K562 (cell line): ENCODE results near the gene MAN2A1. TPM values are rescaled to one million over a fixed set of nuclear protein-coding genes. Genes with fewer than 3 reads are reported as not detected.

Experiments used
- ATAC-seq: fragments of 200-7000 bp; cut with Tn5 transposase; 3 replicates; pipeline ENCODE4 v1.9.1; 2020; ENCODE audit warnings: moderate library complexity
- BruUV-seq: library from RNA; stranded (reverse); fragments of 400-500 nt; replicated peaks from 2 replicates; lab custom pipeline; 2021; lab: Mats Ljungman, UMichigan
- CTCF ChIA-PET: fragments of 300-600 bp; formaldehyde crosslinking; extraction: SDS; loops from one replicate; lab custom pipeline; 2021; ENCODE audit warnings: low intra/inter-chr PET ratio; lab: Yijun Ruan, JAX
- POLR2A ChIA-PET: fragments of 300-600, 350-650 bp; sonication (Branson Sonifier 250); formaldehyde crosslinking; extraction: SDS; loops from one replicate; lab custom pipeline; 2021; ENCODE audit warnings: antibody characterized with exemption, inconsistent platforms; lab: Yijun Ruan, JAX
- DNase-seq, 4 experiments: peaks; one replicate each; pipeline versions ENCODE4 v3.0.0 to v3.0.0-alpha.2; 2011 to 2018; ENCODE audit warnings: low spot score in 3 of 4, mixed read lengths in 3 of 4; ENCODE audit errors: extremely low read depth in 1 of 4
- FAIRE-seq: peaks from 2 replicates; lab custom pipeline; 2011; peaks lifted over from hg19 to GRCh38; lab: Jason Lieb, UNC
- H2AFZ ChIP-seq: 2 replicates; pipeline ENCODE4 v1.6.0; 2011; ENCODE audit warnings: low read depth, low read length, control low read depth, inconsistent platforms
- H3K27ac ChIP-seq: fragments of 200-600 bp; 3 replicates; pipeline ENCODE4 v1.8.0; 2011; ENCODE audit warnings: low read depth, mild to moderate bottlenecking, control low read depth, inconsistent platforms, low read length, moderate library complexity, mixed read lengths; ENCODE audit errors: extremely low read depth
- H3K27me3 ChIP-seq, 2 experiments: fragments of 300-600 bp in 1 of 2; 2 replicates in 1 of 2; 3 replicates in 1 of 2; pipeline versions ENCODE4 v1.6.0 to v1.8.0; 2011; ENCODE audit warnings: inconsistent platforms in 2 of 2, low read length in 2 of 2, mild to moderate bottlenecking in 1 of 2, mixed read lengths in 1 of 2, moderate library complexity in 1 of 2; ENCODE audit not compliant: control insufficient read depth in 2 of 2, insufficient read depth in 2 of 2
- H3K36me3 ChIP-seq: fragments of 300-600 bp; 3 replicates; pipeline ENCODE4 v1.8.0; 2011; ENCODE audit warnings: mild to moderate bottlenecking, low read length, inconsistent platforms; ENCODE audit not compliant: control insufficient read depth, insufficient read depth
- H3K4me1 ChIP-seq, 2 experiments: fragments of 200-600 bp in 1 of 2; replicated peaks in 1 of 2; 2 replicates in 1 of 2; 3 replicates in 1 of 2; pipeline versions ENCODE4 v1.5.1 to v1.8.0; 2011; ENCODE audit warnings: inconsistent platforms in 2 of 2, low read length in 2 of 2, mild to moderate bottlenecking in 1 of 2, mixed read lengths in 1 of 2, moderate library complexity in 1 of 2; ENCODE audit not compliant: control insufficient read depth in 2 of 2, insufficient read depth in 2 of 2
- H3K4me2 ChIP-seq: 2 replicates; pipeline ENCODE4 v1.6.1; 2011; ENCODE audit warnings: low read length, control low read depth, inconsistent platforms, mixed read lengths; ENCODE audit not compliant: insufficient read depth
- H3K4me3 ChIP-seq: fragments of 200-600 bp; sonication (generic), shearing (Covaris generic); 2 replicates; pipeline ENCODE4 v1.5.1; 2016; ENCODE audit warnings: control low read depth, inconsistent platforms
- H3K79me2 ChIP-seq: fragments of 200-600 bp; 3 replicates; pipeline ENCODE4 v1.8.0; 2011; ENCODE audit warnings: low read length, inconsistent platforms; ENCODE audit not compliant: control insufficient read depth, insufficient read depth
- H3K9ac ChIP-seq, 2 experiments: 2 replicates each; pipeline versions ENCODE4 v1.6.0 to v1.6.1; 2011; ENCODE audit warnings: low read depth in 2 of 2, low read length in 2 of 2, control low read depth in 1 of 2, inconsistent platforms in 1 of 2, mild to moderate bottlenecking in 1 of 2, mixed read lengths in 1 of 2; ENCODE audit not compliant: insufficient read depth in 1 of 2
- H3K9me1 ChIP-seq: one replicate; pipeline ENCODE4 v1.6.0; 2011; ENCODE audit warnings: inconsistent platforms, mild to moderate bottlenecking, low read length, moderate library complexity; ENCODE audit not compliant: control insufficient read depth, insufficient read depth
- H3K9me3 ChIP-seq: replicated peaks from 2 replicates; pipeline ENCODE4 v1.5.1; 2011; ENCODE audit warnings: low read depth, low read length, inconsistent platforms; ENCODE audit not compliant: control insufficient read depth, insufficient read depth
- H4K20me1 ChIP-seq: replicated peaks from 2 replicates; pipeline ENCODE4 v1.6.1; 2011; ENCODE audit warnings: low read length, inconsistent platforms, mixed read lengths; ENCODE audit not compliant: control insufficient read depth, insufficient read depth
- CAMTA2 ChIP-seq: fragments of 250-450 bp; sonication (Bioruptor Pico); conservative IDR thresholded peaks from 2 replicates; pipeline ENCODE4 v1.5.1; 2022
- CBFA2T3 ChIP-seq: fragments of 450-650 bp; IDR thresholded peaks from 2 replicates; pipeline ENCODE4 v1.6.1; 2017
- HBP1 ChIP-seq: fragments of 450-650 bp; formaldehyde crosslinking; IDR thresholded peaks from 2 replicates; pipeline ENCODE4 v1.4.0; 2022; ENCODE audit warnings: missing genetic modification characterization
- KDM5B ChIP-seq: fragments of 200-600 bp; sonication (generic); IDR thresholded peaks from 2 replicates; pipeline ENCODE4 v1.6.1; 2012; ENCODE audit warnings: low read depth, mild to moderate bottlenecking, moderate library complexity, low read length, control low read depth, inconsistent platforms; ENCODE audit not compliant: insufficient replicate concordance
- NFYB ChIP-seq: IDR thresholded peaks from 2 replicates; pipeline ENCODE4 v1.6.1; 2011; ENCODE audit warnings: mild to moderate bottlenecking, moderate library complexity; ENCODE audit not compliant: insufficient read length; ENCODE audit errors: extremely low read depth
- PHTF2 ChIP-seq: fragments of 250-450 bp; sonication (Bioruptor Pico); IDR thresholded peaks from 2 replicates; pipeline ENCODE4 v1.5.0; 2021; ENCODE audit warnings: mild to moderate bottlenecking
- SIN3A ChIP-seq, 2 experiments: fragments of 150-350 bp in 1 of 2; IDR thresholded peaks; 2 replicates each; pipeline ENCODE4 v1.6.1; 2011 to 2016; ENCODE audit warnings: borderline replicate concordance in 2 of 2, low read depth in 2 of 2, low read length in 2 of 2, mild to moderate bottlenecking in 2 of 2, moderate library complexity in 2 of 2; ENCODE audit not compliant: control insufficient read depth in 1 of 2
- TBL1XR1 ChIP-seq, 2 experiments: IDR thresholded peaks; 2 replicates each; pipeline ENCODE4 v1.6.1; 2012; ENCODE audit warnings: improper control_type of control experiment in 2 of 2, low read length in 2 of 2, mild to moderate bottlenecking in 1 of 2
- ZBTB1 ChIP-seq: sonication (generic); formaldehyde crosslinking; IDR thresholded peaks from 2 replicates; pipeline ENCODE4 v1.8.1; 2023; ENCODE audit warnings: missing genetic modification reagents, low read depth, mild to moderate bottlenecking, borderline replicate concordance
- ZNF3 ChIP-seq: fragments of 250-450 bp; sonication (Bioruptor Pico); IDR thresholded peaks from 2 replicates; pipeline ENCODE4 v1.5.0; 2021; ENCODE audit warnings: mild to moderate bottlenecking, moderate library complexity
- ZNF609 ChIP-seq: sonication (generic); formaldehyde crosslinking; IDR thresholded peaks from 2 replicates; pipeline ENCODE4 v1.8.1; 2023; ENCODE audit warnings: missing genetic modification reagents, mild to moderate bottlenecking, borderline replicate concordance
- ZNF778 ChIP-seq: fragments of 450-650 bp; formaldehyde crosslinking; IDR thresholded peaks from 2 replicates; pipeline ENCODE4 v1.4.0; 2020; ENCODE audit warnings: mild to moderate bottlenecking, moderate library complexity
- WGBS: fragments of 100-300 bp; shearing (Covaris generic); methylation state at CpG from one replicate; pipeline ENCODE4 v1.1.6; 2016; ENCODE audit warnings: low coverage, mixed read lengths; ENCODE audit not compliant: insufficient coverage; ENCODE audit errors: missing lambda C conversion rate; 5-methylcytosine and 5-hydroxymethylcytosine counted together
- in situ Hi-C: fragments of 300-500 bp; cut with MboI; formaldehyde crosslinking; loops from 4 replicates; pipeline ENCODE4 v1.15.0; 2018; ENCODE audit warnings: inconsistent platforms, mixed read lengths
- intact Hi-C: fragments of 100-400 bp; cut with micrococcal nuclease; formaldehyde crosslinking; loops from 2 replicates; pipeline ENCODE4 v1.14.2; 2022
- polyA plus RNA-seq, 8 experiments: library from polyadenylated mRNA; depleted of rRNA in 4 of 8; stranded (reverse) in 5 of 8; unstranded in 3 of 8; fragments of >200 nt; fragmentation: Nextera tagmentation in 2 of 8; fragmentation: Illumina TruSeq in 1 of 8; extraction: Ambion mirVana in 2 of 8; extraction: Trizol in 1 of 8; gene quantifications; 2 replicates each; pipeline versions ENCODE4 v1.2.1 to v1.2.3, GENCODE V29; 2011 to 2014; ENCODE audit warnings: inconsistent platforms in 1 of 8, missing spikeins in 1 of 8
- total RNA-seq, 7 experiments: library from RNA; depleted of rRNA in 6 of 7; stranded (reverse); fragments of >200 nt in 6 of 7; fragmentation: Illumina TruSeq in 2 of 7; extraction: Trizol in 2 of 7; gene quantifications; 2 replicates each; pipeline versions ENCODE4 v1.2.1 to v1.2.3, GENCODE V29; 2011 to 2021; ENCODE audit warnings: low replicate concordance in 1 of 7

Gene MAN2A1
- total and polyA plus RNA-seq, 9 of the 15 experiments (the other 6 are each of a cell fraction or from before 2014, with no cell fraction given) = 5.2 to 32.0 (median 19.8) TPM

GRCh38 chr5:109888989-109889388 is 199.3 kb downstream of the MAN2A1 start:
- intact Hi-C loops = no loop called here
- CTCF ChIA-PET = no interaction called here
- H3K9me3 ChIP-seq = no peaks in the 10 kb centered on the region

More at GRCh38 chr5:109888989-109889388, 199.3 kb downstream of the MAN2A1 start:
- in situ Hi-C loops = no loop called here
- no peak overlapping the region for H2AFZ ChIP-seq
- H4K20me1 ChIP-seq = no peaks in the 10 kb centered on the region
- no peak overlapping the region for H3K9ac ChIP-seq
- no peak for DNase-seq
- TF ChIP-seq NFYB = no peak
- TF ChIP-seq KDM5B = no peak
- no peak for TF ChIP-seq PHTF2 (CRISPR knock-in tag)
- TF ChIP-seq ZNF3 (CRISPR knock-in tag) = no peak
- TF ChIP-seq SIN3A (IDR thresholded peaks at IDR 0.05; ENCODE audit: borderline replicate concordance in 2 of 2, control insufficient read depth in 1 of 2, low read depth in 2 of 2, low read length in 2 of 2) = no peak
- TF ChIP-seq CBFA2T3 = no peak
- no peak for TF ChIP-seq TBL1XR1 (IDR thresholded peaks at IDR 0.05; ENCODE audit: low read length in 2 of 2)
- no peak for TF ChIP-seq HBP1 (CRISPR knock-in tag)
- no peak for TF ChIP-seq CAMTA2
- TF ChIP-seq ZBTB1 = no peak
- no peak for TF ChIP-seq ZNF778 (CRISPR knock-in tag)
- TF ChIP-seq ZNF609 (CRISPR knock-in tag) = no peak
- BruUV-seq = no TSS peak
- no peaks in the 10 kb centered on the region for H3K79me2 ChIP-seq
- 18% methylated on average over 1 of the region's 1 CpG for WGBS
- ATAC-seq = no peak
- no peak for FAIRE-seq
- H3K4me2 ChIP-seq = no peak overlapping the region
- H3K36me3 ChIP-seq = no peaks in the 10 kb centered on the region
- H3K9me1 ChIP-seq = no peaks in the 10 kb centered on the region
- POLR2A ChIA-PET = no interaction called here
- no peak overlapping the region for H3K27ac ChIP-seq
- H3K4me3 ChIP-seq = no peak overlapping the region
- peaks cover 15 to 18% of the 10 kb centered on the region in 2 experiments; a peak in 4 of 5 replicates for H3K27me3 ChIP-seq
- H3K4me1 ChIP-seq = no peaks in the 10 kb centered on the region; a peak in 1 of 5 replicates
